Prostate gland (tissue), 2 donors: ENCODE data around the gene PID1.

Source experiments
- POLR2A ChIP-seq: fragments of 450-650 bp; IDR thresholded peaks from one replicate; pipeline ENCODE4 v1.6.1; 2016; ENCODE audit warnings: antibody characterized with exemption, mild to moderate bottlenecking
- POLR2AphosphoS5 ChIP-seq: sonication (generic); formaldehyde crosslinking; IDR thresholded peaks from one replicate; pipeline ENCODE4 v1.6.1; 2017; ENCODE audit warnings: antibody characterized with exemption
- TF ChIP-seq, protein P1 (sequence below), 4 experiments: fragments of 200-600 bp in 2 of 4; fragments of 450-650 bp in 2 of 4; sonication (generic) in 2 of 4; IDR thresholded peaks; 1 replicate in 3 of 4; 2 replicates in 1 of 4; pipeline ENCODE4 v1.5.1; 2016 to 2019; ENCODE audit warnings: antibody characterized with exemption in 4 of 4, mild to moderate bottlenecking in 2 of 4, moderate library complexity in 2 of 4

GRCh38 chr2:229109195-229109594, 161.9 kb downstream of the PID1 start:
- TF ChIP-seq POLR2A (no peak), POLR2AphosphoS5 (no peak)
- TF ChIP-seq, protein P1, sequence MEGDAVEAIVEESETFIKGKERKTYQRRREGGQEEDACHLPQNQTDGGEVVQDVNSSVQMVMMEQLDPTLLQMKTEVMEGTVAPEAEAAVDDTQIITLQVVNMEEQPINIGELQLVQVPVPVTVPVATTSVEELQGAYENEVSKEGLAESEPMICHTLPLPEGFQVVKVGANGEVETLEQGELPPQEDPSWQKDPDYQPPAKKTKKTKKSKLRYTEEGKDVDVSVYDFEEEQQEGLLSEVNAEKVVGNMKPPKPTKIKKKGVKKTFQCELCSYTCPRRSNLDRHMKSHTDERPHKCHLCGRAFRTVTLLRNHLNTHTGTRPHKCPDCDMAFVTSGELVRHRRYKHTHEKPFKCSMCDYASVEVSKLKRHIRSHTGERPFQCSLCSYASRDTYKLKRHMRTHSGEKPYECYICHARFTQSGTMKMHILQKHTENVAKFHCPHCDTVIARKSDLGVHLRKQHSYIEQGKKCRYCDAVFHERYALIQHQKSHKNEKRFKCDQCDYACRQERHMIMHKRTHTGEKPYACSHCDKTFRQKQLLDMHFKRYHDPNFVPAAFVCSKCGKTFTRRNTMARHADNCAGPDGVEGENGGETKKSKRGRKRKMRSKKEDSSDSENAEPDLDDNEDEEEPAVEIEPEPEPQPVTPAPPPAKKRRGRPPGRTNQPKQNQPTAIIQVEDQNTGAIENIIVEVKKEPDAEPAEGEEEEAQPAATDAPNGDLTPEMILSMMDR (IDR thresholded peaks at IDR 0.05): no peak
